ENCODE data around the gene SPARC. TPM values are rescaled to one million over a fixed set of nuclear protein-coding genes. Genes with fewer than 3 reads are reported as not detected.
A peak's percentile ranks its signal among the peaks of the same experiment; 100 is the strongest.

Gene SPARC
- total RNA-seq, 1 donor, result 1,011 TPM

DNA sequence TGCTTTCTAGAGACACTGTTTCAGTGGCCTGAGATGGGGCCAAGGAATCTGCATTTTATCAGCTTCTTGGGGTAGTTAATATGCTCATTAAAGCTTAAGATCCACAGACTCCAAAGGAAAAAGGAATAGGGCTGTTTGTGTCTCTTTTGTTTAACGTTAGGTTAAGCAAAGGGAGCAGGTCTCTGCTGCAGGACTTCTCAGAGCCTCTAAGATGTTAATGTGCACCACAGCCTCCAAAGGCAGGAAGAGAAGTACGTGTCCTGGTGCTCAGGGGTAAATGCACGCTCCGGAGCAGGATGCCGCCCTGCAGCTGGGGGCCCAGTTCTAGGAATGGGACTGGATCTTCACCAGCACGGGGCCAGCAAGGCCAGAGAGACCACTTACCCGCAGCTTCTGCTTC, 19.6 kb downstream of the SPARC start:
- TF ChIP-seq, protein P1, sequence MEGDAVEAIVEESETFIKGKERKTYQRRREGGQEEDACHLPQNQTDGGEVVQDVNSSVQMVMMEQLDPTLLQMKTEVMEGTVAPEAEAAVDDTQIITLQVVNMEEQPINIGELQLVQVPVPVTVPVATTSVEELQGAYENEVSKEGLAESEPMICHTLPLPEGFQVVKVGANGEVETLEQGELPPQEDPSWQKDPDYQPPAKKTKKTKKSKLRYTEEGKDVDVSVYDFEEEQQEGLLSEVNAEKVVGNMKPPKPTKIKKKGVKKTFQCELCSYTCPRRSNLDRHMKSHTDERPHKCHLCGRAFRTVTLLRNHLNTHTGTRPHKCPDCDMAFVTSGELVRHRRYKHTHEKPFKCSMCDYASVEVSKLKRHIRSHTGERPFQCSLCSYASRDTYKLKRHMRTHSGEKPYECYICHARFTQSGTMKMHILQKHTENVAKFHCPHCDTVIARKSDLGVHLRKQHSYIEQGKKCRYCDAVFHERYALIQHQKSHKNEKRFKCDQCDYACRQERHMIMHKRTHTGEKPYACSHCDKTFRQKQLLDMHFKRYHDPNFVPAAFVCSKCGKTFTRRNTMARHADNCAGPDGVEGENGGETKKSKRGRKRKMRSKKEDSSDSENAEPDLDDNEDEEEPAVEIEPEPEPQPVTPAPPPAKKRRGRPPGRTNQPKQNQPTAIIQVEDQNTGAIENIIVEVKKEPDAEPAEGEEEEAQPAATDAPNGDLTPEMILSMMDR (IDR thresholded peaks at IDR 0.05; ENCODE audit: insufficient read depth, low read length), result no peak
- no peak for DNase-seq (ENCODE audit: low read depth)
- H3K4me3 ChIP-seq (ENCODE audit: low read depth, low read length), result no peak overlapping the region

DNA sequence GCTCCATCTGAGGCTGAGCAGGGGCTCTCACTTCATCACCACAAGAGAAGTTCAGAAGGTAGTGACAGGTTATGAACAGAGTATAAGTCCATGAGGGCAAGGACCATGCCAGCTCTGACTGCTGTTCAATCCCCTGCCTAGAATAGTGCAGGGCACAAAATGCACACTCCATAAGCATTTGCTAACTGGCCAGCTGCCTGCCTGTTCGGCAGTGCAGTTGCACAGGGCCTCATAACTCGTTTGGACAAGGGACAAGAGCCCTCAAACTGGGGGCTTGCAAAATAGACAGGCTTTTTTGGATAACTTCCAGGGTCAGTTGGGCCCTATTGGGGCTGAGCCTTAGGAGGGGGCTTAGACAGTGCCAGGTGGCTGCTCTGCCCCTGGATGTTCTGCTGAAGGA, 21.1 kb downstream of the SPARC start:
- TF ChIP-seq, protein P1 (IDR thresholded peaks at IDR 0.05; ENCODE audit: insufficient read depth, low read length), result no peak
- no peak for DNase-seq (ENCODE audit: low read depth)
- no peak overlapping the region for H3K4me3 ChIP-seq (ENCODE audit: low read depth, low read length)

DNA sequence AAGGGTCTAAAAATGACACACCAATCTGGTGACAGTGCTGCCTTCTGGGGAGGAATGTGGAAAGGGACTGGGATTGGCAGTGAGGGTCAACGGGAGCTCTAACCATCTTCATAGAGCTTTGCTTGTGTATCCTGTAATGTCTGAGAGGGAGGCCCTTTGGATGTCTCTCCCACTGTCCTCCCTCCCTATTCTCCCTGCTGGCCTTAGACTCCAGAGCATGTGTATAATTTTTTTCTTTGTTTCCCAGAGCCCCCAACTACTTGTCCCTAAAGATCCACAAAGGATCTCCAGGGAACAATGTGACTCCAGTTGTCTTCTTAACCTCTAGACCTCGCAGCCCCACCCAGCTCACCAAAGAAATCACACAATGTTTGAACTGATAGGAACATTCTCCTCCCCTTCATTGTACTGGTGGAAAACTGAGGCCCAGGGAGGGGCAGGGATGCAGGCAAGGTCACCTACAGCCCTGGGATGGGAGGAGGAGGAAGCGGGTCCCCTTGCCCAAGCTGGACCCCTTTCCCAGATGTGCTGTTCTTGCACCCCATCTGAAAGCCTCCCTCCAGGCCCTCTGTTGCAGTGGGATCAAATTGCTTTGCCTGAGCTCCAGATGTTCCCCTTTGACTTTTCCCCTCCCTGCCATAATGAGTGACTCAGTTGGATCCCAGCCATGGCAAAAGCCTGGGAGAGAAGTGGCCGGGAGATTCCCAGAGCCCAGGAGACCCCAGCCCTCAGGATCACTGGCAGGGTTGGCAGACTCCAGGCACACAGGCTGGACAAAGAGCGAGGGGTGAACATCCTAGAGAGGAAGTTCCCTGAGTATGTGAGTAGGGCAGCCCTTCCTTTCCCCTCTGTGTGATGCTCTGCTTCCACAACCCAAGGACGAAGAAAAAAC, 21.8 kb downstream of the SPARC start:
- peak; percentile 81 for DNase-seq (ENCODE audit: low read depth)
- TF ChIP-seq, protein P1 (IDR thresholded peaks at IDR 0.05; ENCODE audit: insufficient read depth, low read length), result no peak
- H3K4me3 ChIP-seq (ENCODE audit: low read depth, low read length), result no peak overlapping the region

DNA sequence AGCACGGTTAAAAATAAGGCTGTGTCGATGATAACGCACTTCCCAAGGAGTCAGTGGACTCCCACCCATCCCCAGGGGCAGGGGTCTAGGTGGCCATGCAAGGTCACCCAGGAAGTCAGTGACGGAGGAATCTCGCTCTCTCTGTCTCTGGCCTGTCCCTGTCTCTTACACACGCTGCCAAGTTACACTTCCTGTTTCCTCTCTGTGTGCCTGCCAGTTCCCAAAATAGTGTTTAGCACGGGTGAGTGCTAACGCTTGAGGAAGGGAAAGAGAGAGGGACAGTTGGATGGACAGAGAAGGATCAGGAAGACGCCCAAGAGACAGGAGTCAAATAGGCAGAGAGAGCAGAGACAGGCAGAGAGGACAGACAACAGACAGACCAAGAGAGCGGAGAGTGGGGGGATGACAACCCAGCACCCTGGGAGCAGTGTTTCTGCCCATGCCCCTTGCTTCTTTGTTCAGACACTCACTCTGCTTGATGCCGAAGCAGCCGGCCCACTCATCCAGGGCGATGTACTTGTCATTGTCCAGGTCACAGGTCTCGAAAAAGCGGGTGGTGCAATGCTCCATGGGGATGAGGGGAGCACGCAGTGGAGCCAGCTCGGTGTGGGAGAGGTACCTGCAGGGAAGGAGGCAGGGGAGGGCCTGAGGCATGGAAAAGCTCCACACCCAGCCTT, 23.0 kb downstream of the SPARC start:
- H3K4me3 ChIP-seq (ENCODE audit: low read depth, low read length), result peak overlapping the region; percentile 1
- peak; percentile 55 for DNase-seq (ENCODE audit: low read depth)
- TF ChIP-seq, protein P1 (IDR thresholded peaks at IDR 0.05; ENCODE audit: insufficient read depth, low read length), result no peak

DNA sequence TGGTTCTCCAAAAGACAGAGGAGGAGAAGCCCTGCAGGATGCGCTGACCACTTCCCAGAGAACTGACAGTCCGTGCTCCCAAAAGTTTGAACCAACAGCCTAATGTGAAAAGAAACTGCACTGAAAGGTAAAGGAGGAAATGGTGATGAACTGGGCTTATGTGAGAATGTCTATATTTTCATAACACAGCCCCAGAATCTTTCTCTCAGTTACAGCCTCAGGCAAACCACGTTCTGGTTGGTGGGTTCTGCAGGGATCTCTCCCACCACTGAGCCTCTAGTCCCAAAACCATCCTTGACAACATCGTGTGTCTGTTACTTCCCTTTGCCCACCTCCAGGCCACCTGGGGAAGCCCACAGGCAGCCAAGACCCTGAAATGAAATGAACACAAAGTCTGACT, 23.9 kb downstream of the SPARC start:
- no peak for DNase-seq (ENCODE audit: low read depth)
- TF ChIP-seq, protein P1 (IDR thresholded peaks at IDR 0.05; ENCODE audit: insufficient read depth, low read length), result no peak
- no peak overlapping the region for H3K4me3 ChIP-seq (ENCODE audit: low read depth, low read length)

DNA sequence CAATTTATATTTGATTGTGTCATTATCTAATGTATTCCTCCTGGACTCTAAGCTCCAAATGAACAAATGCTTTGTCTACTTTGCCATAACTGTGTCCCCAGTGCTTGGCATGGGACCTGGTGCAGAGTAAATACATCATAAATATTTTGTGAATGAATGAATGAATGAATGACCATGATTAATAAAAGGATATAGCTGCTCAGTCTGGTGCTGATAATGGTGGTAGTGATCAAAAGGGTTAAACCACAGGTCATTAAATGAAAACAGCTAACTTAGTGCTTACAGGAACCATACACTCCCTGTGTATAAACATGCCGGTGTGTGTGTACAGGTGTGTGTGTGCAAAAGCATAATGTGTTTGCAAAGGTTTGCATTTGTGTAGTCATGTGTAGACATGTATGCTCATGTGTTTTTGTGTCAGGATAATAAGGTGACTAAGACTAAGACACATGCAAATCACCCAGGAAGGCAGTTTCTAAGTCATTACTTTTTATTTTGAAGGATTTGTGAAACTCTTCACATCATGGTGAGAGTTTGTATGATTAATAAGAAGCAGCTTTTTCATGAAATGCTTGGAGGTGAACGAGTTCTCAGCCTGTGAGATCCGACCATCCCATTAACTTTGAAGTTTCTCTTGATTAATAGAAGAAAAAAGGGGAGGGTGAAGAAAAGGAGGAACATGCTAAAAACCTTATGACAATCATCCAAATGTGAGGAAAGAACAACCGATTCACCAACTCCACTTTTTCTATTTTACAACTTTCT, 24.6 kb downstream of the SPARC start:
- DNase-seq (ENCODE audit: low read depth), result peak; percentile 10

More for the DNA sequence above, 24.6 kb downstream of the SPARC start:
- TF ChIP-seq, protein P1 (IDR thresholded peaks at IDR 0.05; ENCODE audit: insufficient read depth, low read length), result no peak
- H3K4me3 ChIP-seq (ENCODE audit: low read depth, low read length), result no peak overlapping the region
